ENCODE measurements around the gene GGT7.

Gene GGT7

GRCh38 chr20:34886122-34886521 lies 13.5 kb upstream of the GGT7 start:
- Histone ChIP-seq H3K4me3 (ENCODE audit: low read depth, low read length) (no peak overlapping the region), H3K9me3 (ENCODE audit: control insufficient read depth, insufficient read depth, low read depth, low read length) (no peaks in the 10 kb centered on the region), H3K36me3 (ENCODE audit: control insufficient read depth in 2 of 2, insufficient read depth in 1 of 2, low read length in 2 of 2) (peaks cover 4 to 32% of the 10 kb centered on the region in 2 experiments; a peak in 2 of 3 replicates), H3K27ac (ENCODE audit: extremely low read depth, low read depth, low read length) (no peak overlapping the region), H3K4me1 (ENCODE audit: control insufficient read depth, insufficient read depth, low read length) (no peaks in the 10 kb centered on the region)
- POLR2A ChIA-PET = interaction anchor here (1.0 kb wide), 1 partner anchor 9 kb away, joined by 3 read pairs; the partner anchor contains the start of gene ACSS2
- CTCF ChIA-PET = no interaction called here
- no peak for TF ChIP-seq PRDM1 (tag by site-specific recombination; IDR thresholded peaks at IDR 0.05)
- no peak for TF ChIP-seq ZNF175 (tag by site-specific recombination; IDR thresholded peaks at IDR 0.05)
- no peak for TF ChIP-seq ZNF324 (tag by site-specific recombination; IDR thresholded peaks at IDR 0.05)
- TF ChIP-seq ZNF555 (tag by site-specific recombination; conservative IDR thresholded peaks at IDR 0.05) = no peak
- no peak for TF ChIP-seq ZNF426 (tag by site-specific recombination; IDR thresholded peaks at IDR 0.05)
- TF ChIP-seq ZNF514 (tag by site-specific recombination; IDR thresholded peaks at IDR 0.05) = no peak
- no peak for TF ChIP-seq ZNF132 (tag by site-specific recombination; IDR thresholded peaks at IDR 0.05; ENCODE audit: borderline replicate concordance)

GRCh38 chr20:34884260-34884659 lies 11.6 kb upstream of the GGT7 start:
- POLR2A ChIA-PET = no interaction called here
- no peak overlapping the region for H3K4me3 ChIP-seq (ENCODE audit: low read depth, low read length)
- CTCF ChIA-PET = interaction anchor here (0.5 to 0.7 kb wide), 3 partner anchors 8 to 20 kb away, joined by 3 to 6 read pairs (median 3); no protein-coding TSS in a partner anchor
- H3K4me1 ChIP-seq (ENCODE audit: control insufficient read depth, insufficient read depth, low read length) = peaks cover 3% of the 10 kb centered on the region; the same call in 1 of the 2 replicates
- H3K36me3 ChIP-seq (ENCODE audit: control insufficient read depth in 2 of 2, insufficient read depth in 1 of 2, low read length in 2 of 2) = peaks cover 4 to 32% of the 10 kb centered on the region in 2 experiments; a peak in 2 of 3 replicates
- no peaks in the 10 kb centered on the region for H3K9me3 ChIP-seq (ENCODE audit: control insufficient read depth, insufficient read depth, low read depth, low read length)
- TF ChIP-seq ZNF677 (tag by site-specific recombination; IDR thresholded peaks at IDR 0.05) (no peak), ZNF10 (tag by site-specific recombination; IDR thresholded peaks at IDR 0.05) (no peak)
- H3K27ac ChIP-seq (ENCODE audit: extremely low read depth, low read depth, low read length) = no peak overlapping the region

DNA sequence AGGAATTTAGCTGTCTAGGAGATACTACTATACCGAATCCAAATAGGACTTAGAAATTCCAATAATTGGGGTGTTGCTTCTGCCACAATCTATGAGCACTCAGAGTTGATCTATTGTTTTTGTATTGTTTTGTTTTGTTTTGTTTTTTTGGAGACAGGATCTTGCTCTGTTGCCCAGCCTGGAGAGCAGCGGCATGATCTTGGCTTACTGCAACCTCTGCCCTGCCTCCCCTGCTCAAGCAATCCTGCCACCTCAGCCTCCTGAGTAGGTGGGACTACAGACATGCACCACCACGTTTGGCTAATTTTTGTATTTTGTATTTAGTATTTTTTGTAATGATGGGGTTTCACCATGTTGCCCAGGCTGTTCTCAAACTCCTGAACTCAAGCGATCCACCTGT lies 11.2 kb upstream of the GGT7 start:
- no peak overlapping the region for H3K27ac ChIP-seq (ENCODE audit: extremely low read depth, low read depth, low read length)
- H3K9me3 ChIP-seq (ENCODE audit: control insufficient read depth, insufficient read depth, low read depth, low read length) = no peaks in the 10 kb centered on the region
- H3K4me1 ChIP-seq (ENCODE audit: control insufficient read depth, insufficient read depth, low read length) = peaks cover 3% of the 10 kb centered on the region; the same call in 1 of the 2 replicates
- no peak overlapping the region for H3K4me3 ChIP-seq (ENCODE audit: low read depth, low read length)
- ChIA-PET CTCF (interaction anchor here (0.5 to 0.7 kb wide), 2 partner anchors 9 kb away, joined by 3 read pairs; no protein-coding TSS in a partner anchor), POLR2A (no interaction called here)
- TF ChIP-seq ZBTB48 (tag by site-specific recombination; IDR thresholded peaks at IDR 0.05) = no peak
- TF ChIP-seq ZNF341 (tag by site-specific recombination; IDR thresholded peaks at IDR 0.05; ENCODE audit: low read depth) = no peak
- no peak for TF ChIP-seq ZBTB1 (tag by site-specific recombination; IDR thresholded peaks at IDR 0.05)
- TF ChIP-seq, protein P1, sequence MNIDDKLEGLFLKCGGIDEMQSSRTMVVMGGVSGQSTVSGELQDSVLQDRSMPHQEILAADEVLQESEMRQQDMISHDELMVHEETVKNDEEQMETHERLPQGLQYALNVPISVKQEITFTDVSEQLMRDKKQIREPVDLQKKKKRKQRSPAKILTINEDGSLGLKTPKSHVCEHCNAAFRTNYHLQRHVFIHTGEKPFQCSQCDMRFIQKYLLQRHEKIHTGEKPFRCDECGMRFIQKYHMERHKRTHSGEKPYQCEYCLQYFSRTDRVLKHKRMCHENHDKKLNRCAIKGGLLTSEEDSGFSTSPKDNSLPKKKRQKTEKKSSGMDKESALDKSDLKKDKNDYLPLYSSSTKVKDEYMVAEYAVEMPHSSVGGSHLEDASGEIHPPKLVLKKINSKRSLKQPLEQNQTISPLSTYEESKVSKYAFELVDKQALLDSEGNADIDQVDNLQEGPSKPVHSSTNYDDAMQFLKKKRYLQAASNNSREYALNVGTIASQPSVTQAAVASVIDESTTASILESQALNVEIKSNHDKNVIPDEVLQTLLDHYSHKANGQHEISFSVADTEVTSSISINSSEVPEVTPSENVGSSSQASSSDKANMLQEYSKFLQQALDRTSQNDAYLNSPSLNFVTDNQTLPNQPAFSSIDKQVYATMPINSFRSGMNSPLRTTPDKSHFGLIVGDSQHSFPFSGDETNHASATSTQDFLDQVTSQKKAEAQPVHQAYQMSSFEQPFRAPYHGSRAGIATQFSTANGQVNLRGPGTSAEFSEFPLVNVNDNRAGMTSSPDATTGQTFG (tag by site-specific recombination; IDR thresholded peaks at IDR 0.05; ENCODE audit: borderline replicate concordance) = no peak
- TF ChIP-seq ZNF530 (tag by site-specific recombination; IDR thresholded peaks at IDR 0.05; ENCODE audit: low read depth) = no peak
- no peak for TF ChIP-seq TRIM28 (IDR thresholded peaks at IDR 0.05; ENCODE audit: borderline replicate concordance, low read length)
- no peak for TF ChIP-seq ZNF544 (tag by site-specific recombination; IDR thresholded peaks at IDR 0.05)
- H3K36me3 ChIP-seq (ENCODE audit: control insufficient read depth in 2 of 2, insufficient read depth in 1 of 2, low read length in 2 of 2) = peaks cover 4 to 32% of the 10 kb centered on the region in 2 experiments; a peak in 2 of 3 replicates

DNA sequence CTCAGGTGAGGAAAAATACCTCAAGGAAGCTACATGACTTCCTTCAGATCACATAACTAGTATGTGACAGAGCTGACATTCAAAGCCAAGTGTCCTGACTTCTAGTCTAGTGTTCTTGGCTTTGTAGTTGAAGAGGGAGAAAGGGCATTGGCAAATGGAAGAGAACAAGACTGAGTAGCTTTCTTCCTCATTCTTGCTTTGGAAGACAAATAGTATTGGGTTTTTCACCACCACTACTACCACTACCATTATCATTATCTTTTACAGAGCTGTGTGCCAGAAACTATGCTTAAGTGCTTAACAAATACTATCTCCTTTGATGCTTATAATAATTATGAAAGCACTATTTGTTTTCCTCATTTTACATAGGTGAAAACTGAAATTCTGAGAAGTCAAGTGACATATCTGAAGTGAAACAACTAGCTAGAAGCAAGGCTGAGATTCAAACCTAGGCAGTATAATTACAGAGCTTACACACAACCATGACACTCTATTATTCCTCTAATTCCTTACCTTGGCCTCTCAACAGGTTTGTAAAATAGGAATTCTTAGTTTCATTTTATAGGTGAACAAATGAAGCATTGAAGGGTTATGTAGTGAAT lies 10.5 kb upstream of the GGT7 start:
- ChIA-PET CTCF (interaction anchor here (0.7 kb wide), 1 partner anchor 66 kb away, joined by 3 read pairs; no protein-coding TSS in a partner anchor), POLR2A (no interaction called here)
- Histone ChIP-seq H3K9me3 (ENCODE audit: control insufficient read depth, insufficient read depth, low read depth, low read length) (no peaks in the 10 kb centered on the region), H3K36me3 (ENCODE audit: control insufficient read depth in 2 of 2, insufficient read depth in 1 of 2, low read length in 2 of 2) (peaks cover 4 to 32% of the 10 kb centered on the region in 2 experiments; a peak in 2 of 3 replicates), H3K27ac (ENCODE audit: extremely low read depth, low read depth, low read length) (no peak overlapping the region), H3K4me1 (ENCODE audit: control insufficient read depth, insufficient read depth, low read length) (peaks cover 3% of the 10 kb centered on the region; the same call in 1 of the 2 replicates), H3K4me3 (ENCODE audit: low read depth, low read length) (no peak overlapping the region)
- TF ChIP-seq ZNF449 (tag by site-specific recombination; IDR thresholded peaks at IDR 0.05) (no peak), ZSCAN18 (tag by site-specific recombination; IDR thresholded peaks at IDR 0.05) (no peak), MEIS1 (CRISPR knock-in tag; IDR thresholded peaks at IDR 0.05; ENCODE audit: borderline replicate concordance) (no peak), SALL2 (tag by site-specific recombination; IDR thresholded peaks at IDR 0.05; ENCODE audit: borderline replicate concordance) (no peak), IKZF3 (tag by site-specific recombination; IDR thresholded peaks at IDR 0.05) (no peak), TCF7L2 (IDR thresholded peaks at IDR 0.05; ENCODE audit: borderline replicate concordance, low read depth, low read length) (no peak), ZBTB48 (tag by site-specific recombination; IDR thresholded peaks at IDR 0.05) (no peak), ZNF335 (tag by site-specific recombination; conservative IDR thresholded peaks at IDR 0.05) (no peak)

All from HEK293 (cell line).